B cell (primary cell): ENCODE measurements around the gene KIF3A. TPM values are rescaled to one million over a fixed set of nuclear protein-coding genes. Genes with fewer than 3 reads are reported as not detected.

ENCODE experiments used
- ATAC-seq: fragments of 200-7000 bp; cut with Tn5 transposase; one replicate; pipeline ENCODE4 v1.10.0; 2021; ENCODE audit warnings: low read depth, mild to moderate bottlenecking, moderate number of reproducible peaks, moderate library complexity
- CTCF ChIA-PET: fragments of 350-600 bp; sonication (Branson Sonifier 250); formaldehyde crosslinking; loops from one replicate; lab custom pipeline; 2021; ENCODE audit warnings: antibody characterized with exemption, inconsistent platforms; lab: Charles Lee
- POLR2A ChIA-PET: fragments of 350-600 bp; sonication (Branson Sonifier 250); formaldehyde crosslinking; loops from one replicate; lab custom pipeline; 2021; ENCODE audit warnings: antibody characterized with exemption; lab: Charles Lee
- DNase-seq: peaks from one replicate; pipeline ENCODE4 v3.0.0; 2013
- H2AFZ ChIP-seq: 2 replicates; pipeline ENCODE4 v1.6.1; 2012; ENCODE audit warnings: mild to moderate bottlenecking, low read depth, low read length; ENCODE audit not compliant: insufficient read depth, poor library complexity, severe bottlenecking
- H3K27ac ChIP-seq, 2 donors: 1 replicate in 1 of 2; 2 replicates in 1 of 2; pipeline ENCODE4 v1.5.1; 2012 to 2013; ENCODE audit warnings: low read length in 2 of 2, mild to moderate bottlenecking in 2 of 2, moderate library complexity in 1 of 2
- H3K27me3 ChIP-seq, 4 experiments: fragments of 200-600 bp in 1 of 4; sonication (generic) in 1 of 4; replicated peaks in 1 of 4; 1 replicate in 2 of 4; 2 replicates in 2 of 4; pipeline versions ENCODE4 v1.6.1 to v1.7.0; 2013 to 2016; ENCODE audit warnings: low read length in 3 of 4, mild to moderate bottlenecking in 2 of 4, mixed read lengths in 1 of 4, moderate library complexity in 1 of 4; ENCODE audit not compliant: insufficient read depth in 4 of 4, control insufficient read depth in 3 of 4; ENCODE audit errors: control extremely low read depth in 1 of 4
- H3K36me3 ChIP-seq, 2 experiments: replicated peaks in 1 of 2; 1 replicate in 1 of 2; 2 replicates in 1 of 2; pipeline versions ENCODE4 v1.6.1 to v1.7.1; 2013; ENCODE audit warnings: low read length in 1 of 2; ENCODE audit not compliant: insufficient read depth in 2 of 2, control insufficient read depth in 1 of 2; ENCODE audit errors: control extremely low read depth in 1 of 2, extremely low read depth in 1 of 2
- H3K4me1 ChIP-seq, 2 donors: fragments of 200-600 bp in 1 of 2; sonication (generic) in 1 of 2; 1 replicate in 1 of 2; 2 replicates in 1 of 2; pipeline versions ENCODE4 v1.5.1 to v1.6.1; 2013 to 2017; ENCODE audit warnings: low read length in 2 of 2; ENCODE audit not compliant: control insufficient read depth in 2 of 2, insufficient read depth in 2 of 2
- H3K4me2 ChIP-seq: replicated peaks from 2 replicates; pipeline ENCODE3; 2012; ENCODE audit warnings: mild to moderate bottlenecking, low read depth, low read length; ENCODE audit not compliant: poor library complexity, severe bottlenecking
- H3K4me3 ChIP-seq, 5 experiments: fragments of 200-600 bp in 1 of 5; sonication (generic) in 1 of 5; 1 replicate in 3 of 5; 2 replicates in 2 of 5; pipeline versions ENCODE4 v1.5.1 to v1.7.0; 2011 to 2016; ENCODE audit warnings: low read length in 4 of 5, mild to moderate bottlenecking in 4 of 5, low read depth in 2 of 5, control low read depth in 1 of 5, moderate library complexity in 1 of 5; ENCODE audit not compliant: insufficient read depth in 1 of 5; ENCODE audit errors: control extremely low read depth in 1 of 5, extremely low read depth in 1 of 5
- H3K79me2 ChIP-seq: fragments of 200-600 bp; sonication (generic); one replicate; pipeline ENCODE4 v1.6.0; 2016; ENCODE audit warnings: low read length; ENCODE audit not compliant: control insufficient read depth, insufficient read depth
- H3K9ac ChIP-seq: fragments of 200-600 bp; sonication (generic); 2 replicates; pipeline ENCODE4 v1.6.1; 2017; ENCODE audit warnings: mild to moderate bottlenecking, low read length, moderate library complexity
- H3K9me3 ChIP-seq, 3 donors: one replicate each; pipeline versions ENCODE4 v1.6.1 to v1.7.1; 2013; ENCODE audit warnings: low read length in 2 of 3; ENCODE audit not compliant: control insufficient read depth in 2 of 3, insufficient read depth in 1 of 3; ENCODE audit errors: control extremely low read depth in 1 of 3
- H4K20me1 ChIP-seq: 2 replicates; pipeline ENCODE4 v1.6.0; 2012; ENCODE audit warnings: mild to moderate bottlenecking, low read length; ENCODE audit not compliant: insufficient read depth, control insufficient read depth, poor library complexity, severe bottlenecking
- H3K27ac Mint-ChIP-seq: one replicate; pipeline ENCODE4 v1.8.0; 2021; ENCODE audit warnings: mixed read lengths
- H3K27me3 Mint-ChIP-seq: one replicate; pipeline ENCODE4 v1.8.0; 2021; ENCODE audit warnings: mixed read lengths
- H3K4me1 Mint-ChIP-seq: one replicate; pipeline ENCODE4 v1.8.0; 2021; ENCODE audit warnings: mixed read lengths
- H3K4me3 Mint-ChIP-seq: one replicate; pipeline ENCODE4 v1.8.0; 2021; ENCODE audit warnings: mixed read lengths
- H3K9me3 Mint-ChIP-seq: one replicate; pipeline ENCODE4 v1.8.0; 2022; ENCODE audit warnings: mixed read lengths; ENCODE audit not compliant: insufficient read depth
- EZH2 ChIP-seq: IDR thresholded peaks from 2 replicates; pipeline ENCODE4 v1.6.1; 2012; ENCODE audit warnings: borderline replicate concordance, low read depth, mild to moderate bottlenecking, moderate library complexity, low read length; ENCODE audit not compliant: insufficient read depth, poor library complexity, severe bottlenecking
- WGBS: methylation state at CpG from one replicate; pipeline ENCODE4 v1.1.5; 2013; ENCODE audit warnings: missing lambda C conversion rate; ENCODE audit not compliant: insufficient coverage; 5-methylcytosine and 5-hydroxymethylcytosine counted together
- intact Hi-C: fragments of 100-400 bp; cut with micrococcal nuclease; formaldehyde crosslinking; loops from one replicate; pipeline ENCODE4 v1.10.0; 2022
- polyA plus RNA-seq: library from polyadenylated mRNA; depleted of rRNA; stranded (reverse); fragments of >200 nt; gene quantifications from 2 replicates; pipeline ENCODE4 v1.2.3, GENCODE V29; 2012
- total RNA-seq, 2 donors: library from RNA; stranded (reverse); fragments of 120-200 nt in 1 of 2; gene quantifications; 1 replicate in 1 of 2; 2 replicates in 1 of 2; pipeline versions ENCODE4 v1.2.3 to v1.2.4, GENCODE V29; 2013 to 2022
- TF ChIP-seq, protein P1 (sequence below): fragments of 200-600 bp; IDR thresholded peaks from one replicate; pipeline ENCODE4 v1.8.0; 2022; ENCODE audit warnings: antibody characterized with exemption, mild to moderate bottlenecking

Gene KIF3A
- total and polyA plus RNA-seq, 2 donors (not counting 1 experiment from before 2014, with no cell fraction given), result 1.3 to 16.0 TPM

DNA sequence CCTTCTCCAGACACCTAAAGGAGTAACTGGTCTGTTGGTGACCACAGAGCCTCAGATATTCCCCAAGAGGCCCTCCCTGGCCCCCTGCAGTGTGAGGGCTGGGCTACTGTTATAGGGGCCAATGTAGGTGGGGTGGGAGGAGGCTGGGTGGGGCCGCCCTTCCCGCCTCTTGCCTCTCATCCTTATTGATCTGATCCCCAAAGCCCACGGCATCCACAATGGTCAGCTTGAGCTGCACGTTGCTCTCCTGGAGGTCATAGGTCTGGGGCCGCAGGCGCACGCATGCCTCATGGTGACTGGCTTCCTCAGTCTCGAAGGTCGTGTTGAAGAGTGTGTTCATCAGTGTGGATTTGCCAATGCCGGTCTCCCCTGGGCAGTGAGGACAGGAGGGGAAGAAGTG lies 26.7 kb upstream of the KIF3A start:
- TF ChIP-seq EZH2, result no peak
- TF ChIP-seq, protein P1, sequence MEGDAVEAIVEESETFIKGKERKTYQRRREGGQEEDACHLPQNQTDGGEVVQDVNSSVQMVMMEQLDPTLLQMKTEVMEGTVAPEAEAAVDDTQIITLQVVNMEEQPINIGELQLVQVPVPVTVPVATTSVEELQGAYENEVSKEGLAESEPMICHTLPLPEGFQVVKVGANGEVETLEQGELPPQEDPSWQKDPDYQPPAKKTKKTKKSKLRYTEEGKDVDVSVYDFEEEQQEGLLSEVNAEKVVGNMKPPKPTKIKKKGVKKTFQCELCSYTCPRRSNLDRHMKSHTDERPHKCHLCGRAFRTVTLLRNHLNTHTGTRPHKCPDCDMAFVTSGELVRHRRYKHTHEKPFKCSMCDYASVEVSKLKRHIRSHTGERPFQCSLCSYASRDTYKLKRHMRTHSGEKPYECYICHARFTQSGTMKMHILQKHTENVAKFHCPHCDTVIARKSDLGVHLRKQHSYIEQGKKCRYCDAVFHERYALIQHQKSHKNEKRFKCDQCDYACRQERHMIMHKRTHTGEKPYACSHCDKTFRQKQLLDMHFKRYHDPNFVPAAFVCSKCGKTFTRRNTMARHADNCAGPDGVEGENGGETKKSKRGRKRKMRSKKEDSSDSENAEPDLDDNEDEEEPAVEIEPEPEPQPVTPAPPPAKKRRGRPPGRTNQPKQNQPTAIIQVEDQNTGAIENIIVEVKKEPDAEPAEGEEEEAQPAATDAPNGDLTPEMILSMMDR, result no peak
- H3K27me3 ChIP-seq, result no peaks in the 10 kb centered on the region
- 96% methylated on average over 10 of the region's 10 CpGs for WGBS
- Mint-ChIP-seq H3K4me1 (no peaks in the 10 kb centered on the region), H3K27me3 (no peaks in the 10 kb centered on the region), H3K4me3 (no peak overlapping the region), H3K9me3 (no peaks in the 10 kb centered on the region), H3K27ac (no peak overlapping the region)
- intact Hi-C loops, result no loop called here
- H3K4me1 ChIP-seq, result no peaks in the 10 kb centered on the region
- CTCF ChIA-PET, result no interaction called here
- no peaks in the 10 kb centered on the region for H3K79me2 ChIP-seq
- no peak overlapping the region for H3K9ac ChIP-seq
- H3K36me3 ChIP-seq, result no peaks in the 10 kb centered on the region
- no peak overlapping the region for H2AFZ ChIP-seq
- H3K4me2 ChIP-seq, result no peak overlapping the region
- ATAC-seq (no peak), DNase-seq (no peak)
- H3K9me3 ChIP-seq, result no peaks in the 10 kb centered on the region
- H3K4me3 ChIP-seq, result no peak overlapping the region
- no peak overlapping the region for H3K27ac ChIP-seq
- POLR2A ChIA-PET, result no interaction called here
- H4K20me1 ChIP-seq, result no peaks in the 10 kb centered on the region

DNA sequence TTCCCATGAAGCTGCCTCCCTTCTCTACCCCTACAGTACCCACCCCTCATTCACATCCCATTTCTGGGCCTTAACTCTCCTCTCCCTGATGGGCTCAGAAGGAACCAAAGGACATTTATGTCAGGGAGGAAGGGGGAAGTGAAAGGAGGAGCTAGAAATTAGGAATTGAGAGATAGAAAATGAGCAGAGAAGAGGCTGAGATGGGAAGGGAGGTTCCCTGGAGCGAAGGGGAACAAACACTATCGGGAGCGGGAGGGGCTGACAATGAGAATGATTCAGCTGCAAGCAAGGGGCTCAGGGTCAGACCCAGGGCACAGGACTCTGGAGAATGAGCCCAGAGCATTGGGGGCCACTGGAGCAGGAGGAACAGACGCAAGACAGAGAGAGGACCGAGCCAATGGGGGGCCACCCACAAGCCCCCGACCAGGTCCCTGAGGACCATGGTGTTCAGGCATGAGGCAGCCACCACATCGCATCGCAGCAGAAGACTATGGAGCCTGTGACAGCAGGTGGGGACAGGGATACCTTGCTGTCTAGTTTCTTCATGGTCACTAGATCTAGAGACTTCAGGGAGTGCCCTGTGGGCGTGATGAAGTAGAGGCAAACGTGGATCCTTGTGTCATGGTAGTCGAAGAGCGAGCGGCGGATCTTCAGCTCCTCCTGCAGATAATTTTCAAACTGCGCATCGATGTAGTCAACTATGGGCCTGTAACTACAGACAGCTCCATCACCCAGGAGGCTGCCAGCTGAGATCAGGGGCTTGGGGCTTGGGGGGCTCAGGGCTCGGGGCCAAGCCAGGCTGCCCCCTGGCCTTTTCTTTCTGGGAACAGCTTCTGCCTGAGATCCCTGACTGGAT lies 26.1 kb upstream of the KIF3A start:
- H3K4me1 Mint-ChIP-seq, result no peaks in the 10 kb centered on the region
- ATAC-seq (no peak), DNase-seq (no peak)
- H3K27me3 Mint-ChIP-seq, result no peaks in the 10 kb centered on the region
- H3K9me3 Mint-ChIP-seq, result no peaks in the 10 kb centered on the region
- H3K4me1 ChIP-seq, result no peaks in the 10 kb centered on the region
- H3K4me3 ChIP-seq, result no peak overlapping the region
- no peak overlapping the region for H3K27ac Mint-ChIP-seq
- TF ChIP-seq EZH2, result no peak
- TF ChIP-seq, protein P1, result no peak
- ChIA-PET CTCF (no interaction called here), POLR2A (interaction anchor here (0.5 kb wide), 1 partner anchor 1679 kb away, joined by 5 read pairs; no protein-coding TSS in a partner anchor)
- intact Hi-C loops, result no loop called here
- no peaks in the 10 kb centered on the region for H3K27me3 ChIP-seq
- H3K9ac ChIP-seq, result no peak overlapping the region
- no peak overlapping the region for H3K4me3 Mint-ChIP-seq
- H3K79me2 ChIP-seq, result no peaks in the 10 kb centered on the region
- 99% methylated on average over 16 of the region's 17 CpGs for WGBS
- H2AFZ ChIP-seq, result no peak overlapping the region
- H3K27ac ChIP-seq, result no peak overlapping the region
- H3K9me3 ChIP-seq, result no peaks in the 10 kb centered on the region
- no peaks in the 10 kb centered on the region for H4K20me1 ChIP-seq
- H3K36me3 ChIP-seq, result no peaks in the 10 kb centered on the region
- H3K4me2 ChIP-seq, result no peak overlapping the region
